DND-41 (cell line): ENCODE data around the gene PGF.

Source experiments
- ATAC-seq: fragments of 200-7000 bp; cut with Tn5 transposase; 3 replicates; pipeline ENCODE4 v1.9.1; 2021; ENCODE audit warnings: low read depth; ENCODE audit not compliant: insufficient read depth
- DNase-seq: peaks from one replicate; pipeline ENCODE4 v3.0.0-alpha.2; 2020
- H2AFZ ChIP-seq: 2 replicates; pipeline ENCODE4 v1.6.0; 2012; ENCODE audit warnings: low read depth, low read length
- H3K27ac ChIP-seq: 2 replicates; pipeline ENCODE4 v1.5.1; 2012; ENCODE audit warnings: low read length, inconsistent platforms
- H3K27me3 ChIP-seq: fragments of 200-600 bp; sonication (generic); 2 replicates; pipeline ENCODE4 v1.6.0; 2012; ENCODE audit warnings: low read length, mild to moderate bottlenecking, inconsistent platforms; ENCODE audit not compliant: insufficient read depth, poor library complexity
- H3K36me3 ChIP-seq: 2 replicates; pipeline ENCODE4 v1.5.1; 2012; ENCODE audit warnings: low read length, inconsistent platforms; ENCODE audit not compliant: insufficient read depth
- H3K4me1 ChIP-seq: 2 replicates; pipeline ENCODE4 v1.5.1; 2012; ENCODE audit warnings: mild to moderate bottlenecking, low read length; ENCODE audit not compliant: insufficient read depth
- H3K4me2 ChIP-seq: 2 replicates; pipeline ENCODE4 v1.6.0; 2012; ENCODE audit warnings: mild to moderate bottlenecking, moderate library complexity, low read length, inconsistent platforms; ENCODE audit not compliant: insufficient read depth
- H3K4me3 ChIP-seq, 2 experiments: fragments of 200-600 bp in 1 of 2; shearing (Covaris generic) in 1 of 2; 2 replicates each; pipeline ENCODE4 v1.5.1; 2012 to 2016; ENCODE audit warnings: inconsistent platforms in 2 of 2, low read length in 2 of 2, mild to moderate bottlenecking in 2 of 2, low read depth in 1 of 2, moderate library complexity in 1 of 2
- H3K79me2 ChIP-seq: 2 replicates; pipeline ENCODE4 v1.6.0; 2012; ENCODE audit warnings: low read length, inconsistent platforms; ENCODE audit not compliant: insufficient read depth
- H3K9ac ChIP-seq: 2 replicates; pipeline ENCODE4 v1.6.0; 2012; ENCODE audit warnings: low read depth, mild to moderate bottlenecking, inconsistent platforms, low read length, moderate library complexity
- H3K9me3 ChIP-seq: 2 replicates; pipeline ENCODE4 v1.5.1; 2012; ENCODE audit warnings: low read length, moderate library complexity, mild to moderate bottlenecking, inconsistent platforms; ENCODE audit not compliant: insufficient read depth, severe bottlenecking
- H4K20me1 ChIP-seq: 2 replicates; pipeline ENCODE4 v1.6.0; 2012; ENCODE audit warnings: low read length; ENCODE audit not compliant: insufficient read depth
- CTCF ChIP-seq: IDR thresholded peaks from 2 replicates; pipeline ENCODE4 v1.5.1; 2012; ENCODE audit warnings: borderline replicate concordance, low read length, moderate library complexity, mild to moderate bottlenecking; ENCODE audit not compliant: poor library complexity, severe bottlenecking; ENCODE audit errors: extremely low read depth
- EZH2 ChIP-seq: IDR thresholded peaks from 3 replicates; pipeline ENCODE4 v1.6.1; 2012; ENCODE audit warnings: borderline replicate concordance, low read depth, mild to moderate bottlenecking, moderate library complexity, low read length, inconsistent platforms; ENCODE audit not compliant: severe bottlenecking

Gene PGF

GRCh38 chr14:74920281-74920680 is 35.1 kb downstream of the PGF start:
- no peak for DNase-seq
- H2AFZ ChIP-seq, result no peak overlapping the region
- H3K79me2 ChIP-seq, result no peaks in the 10 kb centered on the region
- no peak for TF ChIP-seq EZH2
- TF ChIP-seq CTCF, result no peak
- H3K27ac ChIP-seq, result no peak overlapping the region
- no peak overlapping the region for H3K4me2 ChIP-seq
- ATAC-seq, result no peak
- no peaks in the 10 kb centered on the region for H3K27me3 ChIP-seq
- H3K4me1 ChIP-seq, result no peaks in the 10 kb centered on the region
- no peaks in the 10 kb centered on the region for H3K36me3 ChIP-seq
- no peaks in the 10 kb centered on the region for H3K9me3 ChIP-seq
- H3K9ac ChIP-seq, result no peak overlapping the region
- 0 out of 2 replicates have a peak, but pooled peaks cover 4% of the 10 kb centered on the region for H4K20me1 ChIP-seq
- no peak overlapping the region for H3K4me3 ChIP-seq

- no peak for DNase-seq
- peaks cover 3% of the 10 kb centered on the region for H3K27me3 ChIP-seq
- no peaks in the 10 kb centered on the region for H3K9me3 ChIP-seq
- no peak for ATAC-seq
- H4K20me1 ChIP-seq, result 0 out of 2 replicates have a peak, but pooled peaks cover 4% of the 10 kb centered on the region
- H3K27ac ChIP-seq, result no peak overlapping the region
- no peak for TF ChIP-seq CTCF
- no peak for TF ChIP-seq EZH2
- no peak overlapping the region for H2AFZ ChIP-seq
- H3K9ac ChIP-seq, result no peak overlapping the region
- no peaks in the 10 kb centered on the region for H3K36me3 ChIP-seq
- no peak overlapping the region for H3K4me2 ChIP-seq
- no peaks in the 10 kb centered on the region for H3K79me2 ChIP-seq
- H3K4me1 ChIP-seq, result no peaks in the 10 kb centered on the region
- no peak overlapping the region for H3K4me3 ChIP-seq
Measured at GRCh38 chr14:74919421-74920165, 35.8 kb downstream of the PGF start.

- Histone ChIP-seq H3K27ac (no peak overlapping the region), H3K4me2 (no peak overlapping the region), H3K79me2 (no peaks in the 10 kb centered on the region), H3K36me3 (no peaks in the 10 kb centered on the region), H3K4me1 (no peaks in the 10 kb centered on the region), H3K27me3 (peaks cover 3% of the 10 kb centered on the region), H4K20me1 (0 out of 2 replicates have a peak, but pooled peaks cover 4% of the 10 kb centered on the region), H3K4me3 (no peak overlapping the region), H2AFZ (no peak overlapping the region), H3K9me3 (no peaks in the 10 kb centered on the region), H3K9ac (no peak overlapping the region)
- TF ChIP-seq CTCF, result no peak
- no peak for TF ChIP-seq EZH2
- DNase-seq (no peak), ATAC-seq (no peak)
Measured at GRCh38 chr14:74918380-74918779, 37.0 kb downstream of the PGF start.
